ENCODE measurements around the gene TRIM15.

DNA sequence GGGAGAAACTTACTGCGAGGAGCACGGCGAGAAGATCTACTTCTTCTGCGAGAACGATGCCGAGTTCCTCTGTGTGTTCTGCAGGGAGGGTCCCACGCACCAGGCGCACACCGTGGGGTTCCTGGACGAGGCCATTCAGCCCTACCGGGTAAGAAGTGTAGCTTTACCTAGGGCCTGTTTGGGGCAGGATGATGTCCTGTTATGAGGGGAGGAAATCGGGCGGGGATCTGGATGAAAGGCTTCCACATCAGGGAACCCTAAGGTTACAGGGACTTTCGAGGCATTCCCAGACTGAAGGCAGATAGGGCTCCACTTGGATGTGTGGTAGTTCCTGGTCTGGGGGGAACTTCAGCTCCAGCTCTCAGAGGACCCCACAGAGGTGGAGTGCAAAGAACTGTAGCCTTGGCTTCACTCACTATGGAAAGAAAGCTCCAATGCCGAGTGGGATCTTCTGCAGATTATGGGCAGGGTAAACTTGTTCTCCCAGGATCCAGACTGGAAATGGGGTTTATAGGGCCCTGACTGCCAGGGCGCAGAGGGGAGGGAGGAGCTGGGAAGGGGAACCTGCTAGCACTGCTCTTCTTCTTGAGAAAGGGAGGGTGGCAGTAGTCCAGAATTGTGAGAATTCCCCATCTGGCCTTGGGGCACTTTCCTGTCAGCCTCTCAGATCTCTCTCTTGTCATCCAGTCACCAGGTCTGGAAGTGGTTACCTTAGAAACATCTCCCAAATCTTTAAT, 740 bp downstream of the TRIM15 start:
- no peak for TF ChIP-seq CTCF (IDR thresholded peaks at IDR 0.05; ENCODE audit: extremely low read depth in 1 of 2, insufficient read depth in 1 of 2, low read depth in 1 of 2, low read length in 2 of 2)
- no peak for TF ChIP-seq POLR2A (IDR thresholded peaks at IDR 0.05; ENCODE audit: low read depth, low read length)
- no peak for TF ChIP-seq JUN (IDR thresholded peaks at IDR 0.05; ENCODE audit: borderline replicate concordance, insufficient read depth, insufficient read length, low read depth)

Measured in endothelial cell of umbilical vein (primary cell).